ENCODE measurements around the gene SMYD1.

DNA sequence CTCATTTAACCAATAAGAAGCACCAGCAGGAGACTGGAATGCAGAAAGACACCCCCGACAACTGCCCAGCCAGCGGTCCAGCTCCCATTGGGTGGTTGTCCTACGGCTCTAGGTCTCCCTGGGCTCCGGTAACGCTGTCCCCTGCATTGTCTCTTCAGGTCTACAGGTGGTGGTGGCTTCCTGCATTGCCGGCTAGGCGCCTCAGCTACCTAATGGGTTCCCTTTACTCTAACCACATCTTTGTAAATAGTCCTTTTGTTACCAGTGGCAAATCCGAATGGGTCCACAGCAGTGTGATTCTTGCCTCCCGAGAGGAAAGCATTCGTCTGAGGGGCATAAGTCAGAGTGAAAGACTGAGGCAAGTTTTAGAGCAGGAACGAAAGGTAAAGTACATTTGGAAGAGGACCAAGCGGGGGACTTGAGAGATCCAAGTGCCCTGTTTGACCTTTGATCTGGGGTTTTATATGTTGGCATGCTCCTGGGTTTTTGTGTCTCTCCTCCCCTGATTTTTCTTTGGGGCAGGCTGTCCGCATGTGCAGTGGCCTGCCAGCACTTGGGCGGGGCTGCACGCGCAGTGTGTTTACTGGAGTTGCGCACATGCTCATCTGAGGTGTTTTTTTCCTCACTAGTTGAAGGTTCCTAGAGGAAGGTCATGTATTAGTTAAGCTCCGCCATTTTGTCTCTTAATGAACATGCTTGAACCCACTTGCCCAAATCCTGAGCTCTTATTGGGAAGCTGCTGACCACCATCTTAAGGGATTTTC is 49.2 kb downstream of the SMYD1 start:
- TF ChIP-seq GLIS3 (CRISPR knock-in tag; IDR thresholded peaks at IDR 0.05) (no peak), ZFP3 (CRISPR knock-in tag; IDR thresholded peaks at IDR 0.05) (no peak), SNAI2 (CRISPR knock-in tag; IDR thresholded peaks at IDR 0.05) (no peak), ZFP30 (CRISPR knock-in tag; IDR thresholded peaks at IDR 0.05) (no peak), ISL1 (CRISPR knock-in tag; IDR thresholded peaks at IDR 0.05) (no peak), ARNTL (CRISPR knock-in tag; IDR thresholded peaks at IDR 0.05; ENCODE audit: borderline replicate concordance, low read depth) (no peak), ZNF565 (CRISPR knock-in tag; conservative IDR thresholded peaks at IDR 0.05; ENCODE audit: low read depth) (no peak), TOX (CRISPR knock-in tag; IDR thresholded peaks at IDR 0.05; ENCODE audit: borderline replicate concordance) (no peak), ZNF70 (CRISPR knock-in tag; IDR thresholded peaks at IDR 0.05) (no peak)
- TF ChIP-seq, protein P1, sequence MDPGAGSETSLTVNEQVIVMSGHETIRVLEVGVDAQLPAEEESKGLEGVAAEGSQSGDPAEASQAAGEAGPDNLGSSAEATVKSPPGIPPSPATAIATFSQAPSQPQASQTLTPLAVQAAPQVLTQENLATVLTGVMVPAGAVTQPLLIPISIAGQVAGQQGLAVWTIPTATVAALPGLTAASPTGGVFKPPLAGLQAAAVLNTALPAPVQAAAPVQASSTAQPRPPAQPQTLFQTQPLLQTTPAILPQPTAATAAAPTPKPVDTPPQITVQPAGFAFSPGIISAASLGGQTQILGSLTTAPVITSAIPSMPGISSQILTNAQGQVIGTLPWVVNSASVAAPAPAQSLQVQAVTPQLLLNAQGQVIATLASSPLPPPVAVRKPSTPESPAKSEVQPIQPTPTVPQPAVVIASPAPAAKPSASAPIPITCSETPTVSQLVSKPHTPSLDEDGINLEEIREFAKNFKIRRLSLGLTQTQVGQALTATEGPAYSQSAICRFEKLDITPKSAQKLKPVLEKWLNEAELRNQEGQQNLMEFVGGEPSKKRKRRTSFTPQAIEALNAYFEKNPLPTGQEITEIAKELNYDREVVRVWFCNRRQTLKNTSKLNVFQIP (CRISPR knock-in tag; IDR thresholded peaks at IDR 0.05; ENCODE audit: borderline replicate concordance, low read depth), result no peak
- TF ChIP-seq, protein P2, sequence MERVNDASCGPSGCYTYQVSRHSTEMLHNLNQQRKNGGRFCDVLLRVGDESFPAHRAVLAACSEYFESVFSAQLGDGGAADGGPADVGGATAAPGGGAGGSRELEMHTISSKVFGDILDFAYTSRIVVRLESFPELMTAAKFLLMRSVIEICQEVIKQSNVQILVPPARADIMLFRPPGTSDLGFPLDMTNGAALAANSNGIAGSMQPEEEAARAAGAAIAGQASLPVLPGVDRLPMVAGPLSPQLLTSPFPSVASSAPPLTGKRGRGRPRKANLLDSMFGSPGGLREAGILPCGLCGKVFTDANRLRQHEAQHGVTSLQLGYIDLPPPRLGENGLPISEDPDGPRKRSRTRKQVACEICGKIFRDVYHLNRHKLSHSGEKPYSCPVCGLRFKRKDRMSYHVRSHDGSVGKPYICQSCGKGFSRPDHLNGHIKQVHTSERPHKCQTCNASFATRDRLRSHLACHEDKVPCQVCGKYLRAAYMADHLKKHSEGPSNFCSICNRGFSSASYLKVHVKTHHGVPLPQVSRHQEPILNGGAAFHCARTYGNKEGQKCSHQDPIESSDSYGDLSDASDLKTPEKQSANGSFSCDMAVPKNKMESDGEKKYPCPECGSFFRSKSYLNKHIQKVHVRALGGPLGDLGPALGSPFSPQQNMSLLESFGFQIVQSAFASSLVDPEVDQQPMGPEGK (CRISPR knock-in tag; IDR thresholded peaks at IDR 0.05; ENCODE audit: borderline replicate concordance), result no peak
- TF ChIP-seq, protein P3, sequence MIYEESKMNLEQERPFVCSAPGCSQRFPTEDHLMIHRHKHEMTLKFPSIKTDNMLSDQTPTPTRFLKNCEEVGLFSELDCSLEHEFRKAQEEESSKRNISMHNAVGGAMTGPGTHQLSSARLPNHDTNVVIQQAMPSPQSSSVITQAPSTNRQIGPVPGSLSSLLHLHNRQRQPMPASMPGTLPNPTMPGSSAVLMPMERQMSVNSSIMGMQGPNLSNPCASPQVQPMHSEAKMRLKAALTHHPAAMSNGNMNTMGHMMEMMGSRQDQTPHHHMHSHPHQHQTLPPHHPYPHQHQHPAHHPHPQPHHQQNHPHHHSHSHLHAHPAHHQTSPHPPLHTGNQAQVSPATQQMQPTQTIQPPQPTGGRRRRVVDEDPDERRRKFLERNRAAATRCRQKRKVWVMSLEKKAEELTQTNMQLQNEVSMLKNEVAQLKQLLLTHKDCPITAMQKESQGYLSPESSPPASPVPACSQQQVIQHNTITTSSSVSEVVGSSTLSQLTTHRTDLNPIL (CRISPR knock-in tag; IDR thresholded peaks at IDR 0.05; ENCODE audit: low read depth), result no peak
- TF ChIP-seq, protein P4, sequence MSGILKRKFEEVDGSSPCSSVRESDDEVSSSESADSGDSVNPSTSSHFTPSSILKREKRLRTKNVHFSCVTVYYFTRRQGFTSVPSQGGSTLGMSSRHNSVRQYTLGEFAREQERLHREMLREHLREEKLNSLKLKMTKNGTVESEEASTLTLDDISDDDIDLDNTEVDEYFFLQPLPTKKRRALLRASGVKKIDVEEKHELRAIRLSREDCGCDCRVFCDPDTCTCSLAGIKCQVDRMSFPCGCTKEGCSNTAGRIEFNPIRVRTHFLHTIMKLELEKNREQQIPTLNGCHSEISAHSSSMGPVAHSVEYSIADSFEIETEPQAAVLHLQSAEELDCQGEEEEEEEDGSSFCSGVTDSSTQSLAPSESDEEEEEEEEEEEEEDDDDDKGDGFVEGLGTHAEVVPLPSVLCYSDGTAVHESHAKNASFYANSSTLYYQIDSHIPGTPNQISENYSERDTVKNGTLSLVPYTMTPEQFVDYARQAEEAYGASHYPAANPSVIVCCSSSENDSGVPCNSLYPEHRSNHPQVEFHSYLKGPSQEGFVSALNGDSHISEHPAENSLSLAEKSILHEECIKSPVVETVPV (CRISPR knock-in tag; IDR thresholded peaks at IDR 0.05), result no peak

Data from SK-N-SH treated with all-trans-retinoic acid at 6 μM for 48 hours (cell line).